ENCODE measurements around the gene SCRT2.

DNA sequence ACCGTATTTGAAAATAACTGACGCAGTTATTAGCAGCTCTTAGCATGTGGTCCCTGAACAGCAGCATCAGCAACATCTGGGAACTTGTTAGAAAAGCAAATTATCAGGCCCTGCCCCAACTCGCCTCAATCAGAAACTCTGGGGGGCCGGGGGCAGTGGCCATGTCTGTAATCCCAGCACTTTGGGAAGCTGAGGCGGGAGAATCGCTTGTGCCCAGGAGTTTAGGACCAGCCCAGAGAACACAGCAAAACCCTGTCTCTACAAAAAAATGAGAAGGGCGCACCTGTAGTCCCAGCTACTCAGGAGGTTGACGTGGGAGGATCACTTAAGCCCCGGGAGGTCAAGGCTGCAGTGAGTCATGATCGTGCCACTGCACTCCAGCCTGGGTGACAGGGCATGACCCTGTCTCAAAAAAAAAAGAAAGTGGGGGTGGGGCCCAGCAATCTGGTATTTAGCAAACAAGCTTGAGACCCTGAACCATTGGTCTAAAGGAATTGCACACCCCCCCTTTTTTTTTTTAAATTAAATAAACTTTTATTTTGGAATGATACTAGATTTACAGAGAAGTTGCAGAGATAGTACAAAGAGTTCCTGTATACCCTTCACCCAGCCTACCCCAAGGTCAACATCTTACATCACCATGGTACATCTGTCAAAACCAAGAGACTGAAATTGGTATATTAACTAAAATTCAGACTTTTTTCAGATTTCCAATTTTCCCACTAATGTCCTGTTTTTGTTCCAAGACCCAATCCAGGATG is 29.3 kb downstream of the SCRT2 start:
- no peak for TF ChIP-seq GATA1 (IDR thresholded peaks at IDR 0.05; ENCODE audit: low read depth, low read length)
- no peak for TF ChIP-seq POLR2A (IDR thresholded peaks at IDR 0.05; ENCODE audit: low read length)

All from erythroblast (primary cell).